ENCODE measurements around the gene GPRIN1.

GPRIN1 gene

GRCh38 chr5:176642675-176643490 is 32.9 kb upstream of the GPRIN1 start:
- no peak for DNase-seq

GRCh38 chr5:176640616-176641015 is 30.7 kb upstream of the GPRIN1 start:
- DNase-seq: no peak

GRCh38 chr5:176639981-176640380 is 30.0 kb upstream of the GPRIN1 start:
- no peak for DNase-seq

- DNase-seq: no peak
Observed at GRCh38 chr5:176639208-176639607, 29.3 kb upstream of the GPRIN1 start.

- no peak for DNase-seq
Observed at GRCh38 chr5:176638437-176638836, 28.5 kb upstream of the GPRIN1 start.

- DNase-seq: no peak
Observed at GRCh38 chr5:176637556-176637955, 27.6 kb upstream of the GPRIN1 start.

GRCh38 chr5:176636426-176636825 is 26.5 kb upstream of the GPRIN1 start:
- no peak for DNase-seq

- no peak for DNase-seq
Observed at GRCh38 chr5:176633598-176633997, 23.6 kb upstream of the GPRIN1 start.

- no peak for DNase-seq
Observed at GRCh38 chr5:176632745-176633144, 22.8 kb upstream of the GPRIN1 start.

- DNase-seq: no peak
Observed at GRCh38 chr5:176631383-176632200, 21.6 kb upstream of the GPRIN1 start.

- no peak for DNase-seq
Observed at GRCh38 chr5:176630681-176631222, 20.8 kb upstream of the GPRIN1 start.

GRCh38 chr5:176629853-176630680 is 20.1 kb upstream of the GPRIN1 start, which contains the start of the genes EIF4E1B and SNCB:
EIF4E1B (plus strand) TSS chr5:176630675; CDS start chr5:176642788, 12,113 bp downstream.
SNCB (minus strand) TSS chr5:176630534; CDS start chr5:176629654, 880 bp downstream.
- peak; percentile 81 for DNase-seq

GRCh38 chr5:176629317-176629852 is 19.4 kb upstream of the GPRIN1 start:
- no peak for DNase-seq

GRCh38 chr5:176628406-176629228 is 18.7 kb upstream of the GPRIN1 start:
- DNase-seq: no peak

- no peak for DNase-seq
Observed at GRCh38 chr5:176627582-176627981, 17.6 kb upstream of the GPRIN1 start.

- DNase-seq: no peak
Observed at GRCh38 chr5:176626876-176627236, 16.9 kb upstream of the GPRIN1 start.

- DNase-seq: no peak
Observed at GRCh38 chr5:176625966-176626875, 16.3 kb upstream of the GPRIN1 start.

- DNase-seq: no peak
Observed at GRCh38 chr5:176625512-176625911, 15.6 kb upstream of the GPRIN1 start.

- no peak for DNase-seq
Observed at GRCh38 chr5:176624938-176625337, 15.0 kb upstream of the GPRIN1 start.

- no peak for DNase-seq
Observed at GRCh38 chr5:176624142-176624541, 14.2 kb upstream of the GPRIN1 start.
